Progenitor cell of endocrine pancreas (in vitro differentiated cells): ENCODE data around the gene PIGW. TPM values are rescaled to one million over a fixed set of nuclear protein-coding genes. Genes with fewer than 3 reads are reported as not detected.

Experiments
- DNase-seq: peaks from one replicate; pipeline ENCODE4 v3.0.0; 2021; ENCODE audit warnings: low spot score; ENCODE audit not compliant: unreplicated experiment
- H3K27ac Mint-ChIP-seq: 2 replicates; pipeline ENCODE4 v1.8.0; 2021; ENCODE audit warnings: mild to moderate bottlenecking, moderate library complexity, mixed read lengths
- H3K27me3 Mint-ChIP-seq: 2 replicates; pipeline ENCODE4 v1.8.0; 2021; ENCODE audit warnings: mixed read lengths
- H3K36me3 Mint-ChIP-seq: 2 replicates; pipeline ENCODE4 v1.8.0; 2022; ENCODE audit warnings: mixed read lengths; ENCODE audit not compliant: insufficient read depth
- H3K4me1 Mint-ChIP-seq: 2 replicates; pipeline ENCODE4 v1.8.0; 2021; ENCODE audit warnings: low read depth, mixed read lengths
- H3K4me3 Mint-ChIP-seq: 2 replicates; pipeline ENCODE4 v1.8.0; 2021; ENCODE audit warnings: low read depth, mild to moderate bottlenecking, moderate library complexity, mixed read lengths
- H3K9me3 Mint-ChIP-seq: 2 replicates; pipeline ENCODE4 v1.8.0; 2021; ENCODE audit warnings: low read depth, mixed read lengths
- total RNA-seq: library from RNA; stranded (reverse); gene quantifications from 2 replicates; pipeline ENCODE4 v1.2.1, GENCODE V29; 2021
- TF ChIP-seq, protein P1 (sequence below): fragments of 200-600 bp; sonication (generic); IDR thresholded peaks from one replicate; pipeline ENCODE4 v1.5.0; 2021; ENCODE audit warnings: antibody characterized with exemption, mild to moderate bottlenecking; ENCODE audit not compliant: unreplicated experiment

The PIGW gene
- total RNA-seq, 1 donor from 2014 or later, result 7.3 TPM

- no peak overlapping the region for H3K27ac Mint-ChIP-seq
- H3K9me3 Mint-ChIP-seq, result no peaks in the 10 kb centered on the region
- H3K27me3 Mint-ChIP-seq, result no peaks in the 10 kb centered on the region
- no peaks in the 10 kb centered on the region for H3K4me1 Mint-ChIP-seq
- TF ChIP-seq, protein P1, sequence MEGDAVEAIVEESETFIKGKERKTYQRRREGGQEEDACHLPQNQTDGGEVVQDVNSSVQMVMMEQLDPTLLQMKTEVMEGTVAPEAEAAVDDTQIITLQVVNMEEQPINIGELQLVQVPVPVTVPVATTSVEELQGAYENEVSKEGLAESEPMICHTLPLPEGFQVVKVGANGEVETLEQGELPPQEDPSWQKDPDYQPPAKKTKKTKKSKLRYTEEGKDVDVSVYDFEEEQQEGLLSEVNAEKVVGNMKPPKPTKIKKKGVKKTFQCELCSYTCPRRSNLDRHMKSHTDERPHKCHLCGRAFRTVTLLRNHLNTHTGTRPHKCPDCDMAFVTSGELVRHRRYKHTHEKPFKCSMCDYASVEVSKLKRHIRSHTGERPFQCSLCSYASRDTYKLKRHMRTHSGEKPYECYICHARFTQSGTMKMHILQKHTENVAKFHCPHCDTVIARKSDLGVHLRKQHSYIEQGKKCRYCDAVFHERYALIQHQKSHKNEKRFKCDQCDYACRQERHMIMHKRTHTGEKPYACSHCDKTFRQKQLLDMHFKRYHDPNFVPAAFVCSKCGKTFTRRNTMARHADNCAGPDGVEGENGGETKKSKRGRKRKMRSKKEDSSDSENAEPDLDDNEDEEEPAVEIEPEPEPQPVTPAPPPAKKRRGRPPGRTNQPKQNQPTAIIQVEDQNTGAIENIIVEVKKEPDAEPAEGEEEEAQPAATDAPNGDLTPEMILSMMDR, result no peak
- peaks cover 21% of the 10 kb centered on the region for H3K36me3 Mint-ChIP-seq
- DNase-seq, result no peak
- H3K4me3 Mint-ChIP-seq, result no peak overlapping the region
Measured at GRCh38 chr17:36583787-36584186, 49.0 kb downstream of the PIGW start.

DNA sequence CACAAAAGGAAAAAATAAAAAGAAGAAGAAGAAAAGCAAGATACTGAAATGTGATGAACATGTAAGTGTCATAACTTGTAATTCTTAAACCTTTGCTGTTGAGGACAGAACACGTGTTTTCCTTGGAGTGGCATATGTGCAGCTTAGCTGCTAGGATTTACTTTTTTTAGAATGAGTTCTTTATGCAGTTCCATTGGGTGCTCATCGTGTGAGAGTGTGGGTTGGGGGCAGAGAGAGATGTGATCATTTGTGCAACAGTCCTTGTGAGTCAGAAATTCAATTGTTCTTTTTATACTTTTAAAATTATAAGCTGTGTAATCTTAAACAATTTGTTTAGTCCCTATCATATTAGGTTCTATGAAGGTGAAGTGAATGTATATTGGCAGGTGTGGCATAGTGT, 51.4 kb downstream of the PIGW start:
- H3K27me3 Mint-ChIP-seq, result no peaks in the 10 kb centered on the region
- no peak for DNase-seq
- TF ChIP-seq, protein P1, result no peak
- H3K4me1 Mint-ChIP-seq, result peaks cover 1% of the 10 kb centered on the region
- no peak overlapping the region for H3K4me3 Mint-ChIP-seq
- H3K36me3 Mint-ChIP-seq, result peaks cover 16% of the 10 kb centered on the region
- no peaks in the 10 kb centered on the region for H3K9me3 Mint-ChIP-seq
- no peak overlapping the region for H3K27ac Mint-ChIP-seq

Other genes starting within 250 kb of the PIGW start
- gene TBC1D3G, start 211.1 kb upstream of the PIGW start, total RNA-seq, result not detected in 2 replicates
- not detected in 2 replicates for gene TBC1D3H, start 146.6 kb upstream of the PIGW start, total RNA-seq
- 43.9 and 49.1 TPM in 2 replicates for gene ZNHIT3, start 48.3 kb upstream of the PIGW start, total RNA-seq
- gene MYO19, start 119 bp upstream of the PIGW start, total RNA-seq, result 77.7 and 82.2 TPM in 2 replicates
- gene GGNBP2, start 9.9 kb downstream of the PIGW start, total RNA-seq, result 74.2 and 75.3 TPM in 2 replicates
- gene DHRS11, start 56.9 kb downstream of the PIGW start, total RNA-seq, result 12.0 and 15.7 TPM in 2 replicates
- gene MRM1, start 66.6 kb downstream of the PIGW start, total RNA-seq, result 6.6 and 7.1 TPM in 2 replicates